ENCODE measurements around the gene SCARB1. TPM values are rescaled to one million over a fixed set of nuclear protein-coding genes. Genes with fewer than 3 reads are reported as not detected.

The SCARB1 gene
- total RNA-seq, 1 experiment from 2014 or later: 31.3 TPM

DNA sequence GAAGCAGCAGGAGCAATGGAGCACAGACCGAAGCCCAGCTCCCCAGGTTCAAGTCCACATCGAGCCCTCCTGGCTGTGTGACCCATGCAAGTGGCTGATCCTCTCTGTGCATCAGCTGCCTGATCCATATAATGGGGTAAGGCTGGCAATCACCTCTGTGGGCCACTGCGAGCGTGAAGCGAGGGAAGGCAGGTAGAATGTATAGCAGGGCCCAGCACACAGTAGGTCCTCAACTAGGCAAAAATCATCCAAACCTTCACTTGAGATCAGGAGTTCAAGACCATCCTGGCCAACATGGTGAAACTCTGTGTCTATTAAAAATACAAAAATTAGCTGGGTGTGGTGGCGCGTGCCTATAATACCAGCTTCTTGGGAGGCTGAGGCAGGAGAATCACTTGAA is 102.6 kb downstream of the SCARB1 start:
- no peak overlapping the region for H4K5ac ChIP-seq (ENCODE audit: insufficient read length, low read depth, low read length)
- peaks cover 10 to 29% (median 22%) of the 10 kb centered on the region in 3 experiments for H3K36me3 Mint-ChIP-seq (ENCODE audit: insufficient read depth in 1 of 3, low read depth in 3 of 3)
- H2AK5ac ChIP-seq (ENCODE audit: insufficient read length, low read length): no peak overlapping the region
- H3K4me2 ChIP-seq (ENCODE audit: insufficient read depth, insufficient read length, low read length): no peak overlapping the region
- H3T11ph ChIP-seq (ENCODE audit: low read length): no peak overlapping the region
- H3K23ac ChIP-seq (ENCODE audit: insufficient read length, low read depth, low read length): no peak overlapping the region
- no peak overlapping the region for H2BK12ac ChIP-seq (ENCODE audit: insufficient read length, low read depth, low read length)
- no peak overlapping the region for H3K18ac ChIP-seq (ENCODE audit: insufficient read length, low read depth, low read length)
- H2BK5ac ChIP-seq (ENCODE audit: insufficient read length, low read length): no peak overlapping the region
- H3K79me1 ChIP-seq (ENCODE audit: insufficient read depth, low read depth, low read length, poor library complexity, severe bottlenecking): no peaks in the 10 kb centered on the region
- no peak overlapping the region for H3K27ac Mint-ChIP-seq
- H3K14ac ChIP-seq (ENCODE audit: insufficient read depth, low read length): no peak overlapping the region
- no peak overlapping the region for H4K8ac ChIP-seq (replicated peaks; ENCODE audit: insufficient read length, low read depth, low read length)
- no peaks in the 10 kb centered on the region for H3K27me3 ChIP-seq (ENCODE audit: insufficient read depth, low read length)
- peaks cover 15% of the 10 kb centered on the region for H3K27me3 Mint-ChIP-seq (ENCODE audit: low read depth)
- no peak overlapping the region for H3K56ac ChIP-seq (ENCODE audit: insufficient read length, low read depth, low read length)
- no peak overlapping the region for H3K4me3 Mint-ChIP-seq
- no peak overlapping the region for H3K9ac ChIP-seq (ENCODE audit: extremely low read depth, insufficient read length, low read length)
- TF ChIP-seq, protein P1, sequence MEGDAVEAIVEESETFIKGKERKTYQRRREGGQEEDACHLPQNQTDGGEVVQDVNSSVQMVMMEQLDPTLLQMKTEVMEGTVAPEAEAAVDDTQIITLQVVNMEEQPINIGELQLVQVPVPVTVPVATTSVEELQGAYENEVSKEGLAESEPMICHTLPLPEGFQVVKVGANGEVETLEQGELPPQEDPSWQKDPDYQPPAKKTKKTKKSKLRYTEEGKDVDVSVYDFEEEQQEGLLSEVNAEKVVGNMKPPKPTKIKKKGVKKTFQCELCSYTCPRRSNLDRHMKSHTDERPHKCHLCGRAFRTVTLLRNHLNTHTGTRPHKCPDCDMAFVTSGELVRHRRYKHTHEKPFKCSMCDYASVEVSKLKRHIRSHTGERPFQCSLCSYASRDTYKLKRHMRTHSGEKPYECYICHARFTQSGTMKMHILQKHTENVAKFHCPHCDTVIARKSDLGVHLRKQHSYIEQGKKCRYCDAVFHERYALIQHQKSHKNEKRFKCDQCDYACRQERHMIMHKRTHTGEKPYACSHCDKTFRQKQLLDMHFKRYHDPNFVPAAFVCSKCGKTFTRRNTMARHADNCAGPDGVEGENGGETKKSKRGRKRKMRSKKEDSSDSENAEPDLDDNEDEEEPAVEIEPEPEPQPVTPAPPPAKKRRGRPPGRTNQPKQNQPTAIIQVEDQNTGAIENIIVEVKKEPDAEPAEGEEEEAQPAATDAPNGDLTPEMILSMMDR (conservative IDR thresholded peaks at IDR 0.05): no peak
- peaks cover 14% of the 10 kb centered on the region for H3K9me3 ChIP-seq (ENCODE audit: control insufficient read depth, low read depth, low read length)
- H3K27ac ChIP-seq (ENCODE audit: insufficient read length, low read depth, low read length): no peak overlapping the region
- peaks cover 12 to 13% of the 10 kb centered on the region in 2 experiments for H3K4me1 Mint-ChIP-seq
- no peak overlapping the region for H2BK15ac ChIP-seq (ENCODE audit: low read depth, low read length)
- H2AFZ ChIP-seq (ENCODE audit: low read length): no peak overlapping the region
- DNase-seq: no peak
- no peak overlapping the region for H2BK120ac ChIP-seq (ENCODE audit: low read depth, low read length, poor library complexity, severe bottlenecking)
- no CpG with 5 or more reads among the region's 7 CpGs for WGBS (ENCODE audit: extremely low coverage, insufficient read length, low lambda C conversion rate)
- H3K23me2 ChIP-seq (ENCODE audit: insufficient read length, low read depth, low read length, poor library complexity, severe bottlenecking): no peaks in the 10 kb centered on the region
- H3K79me2 ChIP-seq (ENCODE audit: insufficient read depth, low read length): no peaks in the 10 kb centered on the region
- H4K91ac ChIP-seq (ENCODE audit: insufficient read length, low read depth, low read length): no peak overlapping the region
- no peaks in the 10 kb centered on the region for H4K20me1 ChIP-seq (ENCODE audit: control insufficient read depth, insufficient read depth, insufficient read length)
- H3K4me1 ChIP-seq (ENCODE audit: insufficient read depth, low read length): no peaks in the 10 kb centered on the region
- no peak overlapping the region for H2BK20ac ChIP-seq (ENCODE audit: low read depth, low read length, poor library complexity, severe bottlenecking)
- peaks cover 33 to 36% of the 10 kb centered on the region in 2 experiments for H3K9me3 Mint-ChIP-seq
- H3K4ac ChIP-seq (ENCODE audit: low read depth, low read length): no peak overlapping the region
